HepG2 (cell line): ENCODE results near the gene PLPP7. TPM values are rescaled to one million over a fixed set of nuclear protein-coding genes. Genes with fewer than 3 reads are reported as not detected.
A peak's percentile ranks its signal among the peaks of the same experiment; 100 is the strongest.

Experiments
- ATAC-seq: fragments of 200-7000 bp; cut with Tn5 transposase; 3 replicates; pipeline ENCODE4 v1.9.1; 2020; ENCODE audit warnings: mild to moderate bottlenecking, moderate library complexity
- BruUV-seq: library from RNA; stranded (reverse); fragments of 400-500 nt; replicated peaks from 2 replicates; lab custom pipeline; 2021; lab: Mats Ljungman, UMichigan
- CTCF ChIA-PET: fragments of 300-600 bp; formaldehyde crosslinking; extraction: SDS; loops from one replicate; lab custom pipeline; 2021; ENCODE audit warnings: low total read pairs, inconsistent platforms, low intra/inter-chr PET ratio; lab: Yijun Ruan, JAX
- POLR2A ChIA-PET: fragments of 350-600 bp; sonication (Branson Sonifier 250); formaldehyde crosslinking; loops from one replicate; lab custom pipeline; 2020; ENCODE audit warnings: antibody characterized with exemption, inconsistent platforms; lab: Yijun Ruan, JAX
- DNase-seq: peaks from one replicate; pipeline ENCODE4 v3.0.0-alpha.2; 2015; ENCODE audit warnings: low spot score
- FAIRE-seq: peaks from 3 replicates; lab custom pipeline; 2011; peaks lifted over from hg19 to GRCh38; lab: Jason Lieb, UNC
- H2AFZ ChIP-seq: one replicate; pipeline ENCODE4 v1.6.1; 2011; ENCODE audit warnings: low read length, inconsistent platforms
- H3K27ac ChIP-seq: fragments of 300-600 bp; 3 replicates; pipeline ENCODE4 v1.8.0; 2011; ENCODE audit warnings: mixed run types, mild to moderate bottlenecking, mixed read lengths, low read length, inconsistent platforms; ENCODE audit not compliant: insufficient read depth; ENCODE audit errors: extremely low read length
- H3K27me3 ChIP-seq, 2 experiments: fragments of 200-600 bp in 1 of 2; 2 replicates in 1 of 2; 3 replicates in 1 of 2; pipeline versions ENCODE4 v1.6.0 to v1.8.0; 2011; ENCODE audit warnings: low read length in 2 of 2, mild to moderate bottlenecking in 2 of 2, moderate library complexity in 2 of 2, inconsistent platforms in 1 of 2; ENCODE audit not compliant: insufficient read depth in 2 of 2, control insufficient read depth in 1 of 2
- H3K36me3 ChIP-seq, 2 experiments: fragments of 200-600 bp in 1 of 2; replicated peaks in 1 of 2; 2 replicates in 1 of 2; 3 replicates in 1 of 2; pipeline versions ENCODE4 v1.5.1 to v1.8.0; 2011; ENCODE audit warnings: low read length in 2 of 2, inconsistent platforms in 1 of 2; ENCODE audit not compliant: insufficient read depth in 2 of 2, control insufficient read depth in 1 of 2
- H3K4me1 ChIP-seq: 2 replicates; pipeline ENCODE4 v1.5.1; 2012; ENCODE audit warnings: low read length, inconsistent platforms; ENCODE audit not compliant: insufficient read depth
- H3K4me2 ChIP-seq: 2 replicates; pipeline ENCODE4 v1.6.0; 2011; ENCODE audit warnings: low read depth, low read length, inconsistent platforms
- H3K4me3 ChIP-seq, 3 experiments: fragments of 200-600 bp in 1 of 3; sonication (generic), shearing (Covaris generic) in 1 of 3; replicated peaks in 1 of 3; 2 replicates each; pipeline ENCODE4 v1.5.1; 2011 to 2016; ENCODE audit warnings: low read length in 3 of 3, inconsistent platforms in 2 of 3, low read depth in 2 of 3, mild to moderate bottlenecking in 2 of 3, control low read depth in 1 of 3, mixed read lengths in 1 of 3; ENCODE audit not compliant: insufficient read depth in 1 of 3
- H3K79me2 ChIP-seq: one replicate; pipeline ENCODE4 v1.6.1; 2011; ENCODE audit warnings: low read length, inconsistent platforms; ENCODE audit not compliant: insufficient read depth
- H3K9ac ChIP-seq: 2 replicates; pipeline ENCODE4 v1.6.0; 2011; ENCODE audit warnings: mild to moderate bottlenecking, low read depth, low read length, inconsistent platforms; ENCODE audit not compliant: insufficient read depth
- H3K9me3 ChIP-seq: 2 replicates; pipeline ENCODE4 v1.5.1; 2012; ENCODE audit warnings: mild to moderate bottlenecking, low read length
- H4K20me1 ChIP-seq: 2 replicates; pipeline ENCODE4 v1.6.0; 2011; ENCODE audit warnings: inconsistent platforms, mild to moderate bottlenecking, low read length, moderate library complexity; ENCODE audit not compliant: insufficient read depth
- GFI1 ChIP-seq: sonication (generic); formaldehyde crosslinking; IDR thresholded peaks from 2 replicates; pipeline ENCODE4 v1.5.0; 2020; ENCODE audit warnings: missing genetic modification reagents, mild to moderate bottlenecking, borderline replicate concordance
- ZFX ChIP-seq: sonication (generic); formaldehyde crosslinking; IDR thresholded peaks from 2 replicates; pipeline ENCODE4 v1.4.0; 2020; ENCODE audit warnings: mild to moderate bottlenecking, low read depth, missing genetic modification reagents, moderate library complexity
- ZNF629 ChIP-seq: sonication (generic); formaldehyde crosslinking; conservative IDR thresholded peaks from 2 replicates; pipeline ENCODE4 v1.5.0; 2020; ENCODE audit warnings: missing genetic modification reagents
- ZNF687 ChIP-seq: sonication (generic); formaldehyde crosslinking; IDR thresholded peaks from 2 replicates; pipeline ENCODE4 v1.5.1; 2020; ENCODE audit warnings: mild to moderate bottlenecking, missing genetic modification reagents, moderate library complexity
- whole genome bisulfite sequencing: methylation state at CpG from one replicate; pipeline ENCODE4 v1.1.6; 2017; ENCODE audit warnings: low lambda C conversion rate; 5-methylcytosine and 5-hydroxymethylcytosine counted together
- in situ Hi-C: cut with HindIII; loops from 2 replicates; pipeline ENCODE4 v1.10.0; 2017; ENCODE audit warnings: low pct_unique_long_range_greater_than_20kb; ENCODE audit not compliant: extremely low pct_ligation_motif_present
- intact Hi-C: fragments of 100-400 bp; cut with micrococcal nuclease; formaldehyde crosslinking; loops from one replicate; pipeline ENCODE4 v1.10.0; 2022; ENCODE audit not compliant: unreplicated experiment
- polyA plus RNA-seq, 8 experiments: library from polyadenylated mRNA; depleted of rRNA in 3 of 8; stranded (reverse) in 7 of 8; unstranded in 1 of 8; fragments of >200 nt; fragmentation: Illumina TruSeq in 4 of 8; extraction: Trizol in 4 of 8; gene quantifications; 2 replicates each; pipeline versions ENCODE4 v1.2.1 to v1.2.3, GENCODE V29; 2011 to 2016; ENCODE audit warnings: low read depth in 4 of 8, missing spikeins in 1 of 8, mixed read lengths in 1 of 8; ENCODE audit not compliant: insufficient read depth in 1 of 8
- total RNA-seq, 5 experiments: library from RNA; depleted of rRNA; stranded (reverse); fragments of >200 nt; fragmentation: Illumina TruSeq; extraction: Trizol; gene quantifications; 2 replicates each; pipeline ENCODE4 v1.2.3, GENCODE V29; 2016; ENCODE audit warnings: low read depth in 1 of 5

PLPP7 gene
- total and polyA plus RNA-seq, 2 of the 13 experiments (the other 11 are each of a cell fraction or from before 2014, with no cell fraction given) = 0.33 to 1.2 TPM

- H3K9me3 ChIP-seq = no peaks in the 10 kb centered on the region
- DNase-seq (no peak), ATAC-seq (no peak), FAIRE-seq (no peak)
- H3K36me3 ChIP-seq = no peaks in the 10 kb centered on the region
- in situ Hi-C loops = no loop called here
- H3K4me3 ChIP-seq = no peak overlapping the region
- BruUV-seq = no TSS peak
- no peak for TF ChIP-seq GFI1
- 0 out of 2 replicates have a peak, but pooled peaks have one; percentile 22 for TF ChIP-seq ZFX (CRISPR knock-in tag)
- TF ChIP-seq ZNF687 (CRISPR knock-in tag) = peak; percentile 18
- TF ChIP-seq ZNF629 (CRISPR knock-in tag) = peak; percentile 57; the same call in 1 of the 2 replicates
- peak overlapping the region; percentile 2; the same call in 1 of the 2 replicates for H3K4me2 ChIP-seq
- 37% methylated on average over 20 of the region's 22 CpGs for WGBS
- intact Hi-C loops = loop anchor here (10.0 kb wide), 1 partner anchor 52 kb away; no protein-coding TSS in a partner anchor
- no peak overlapping the region for H3K27ac ChIP-seq
- H3K4me1 ChIP-seq = peaks cover 62% of the 10 kb centered on the region
- no peak overlapping the region for H2AFZ ChIP-seq
- peaks cover 17 to 42% of the 10 kb centered on the region in 2 experiments for H3K27me3 ChIP-seq
- no peak overlapping the region for H3K9ac ChIP-seq
- ChIA-PET POLR2A (no interaction called here), CTCF (no interaction called here)
- no peaks in the 10 kb centered on the region for H3K79me2 ChIP-seq
- H4K20me1 ChIP-seq = no peaks in the 10 kb centered on the region
Measured at GRCh38 chr9:131273146-131273855, 16.2 kb upstream of the PLPP7 start.
